MM.1S (cell line): ENCODE results near the gene LMNTD2.

Experiments used
- DNase-seq: peaks from one replicate; pipeline ENCODE4 v3.0.0-alpha.2; 2015
- H2AFZ ChIP-seq: fragments of 300-600 bp; sonication (generic); 2 replicates; pipeline ENCODE4 v1.6.0; 2016; ENCODE audit warnings: antibody characterized with exemption, low read length
- H3F3A ChIP-seq: fragments of 300-600 bp; sonication (generic); 2 replicates; pipeline ENCODE4 v1.6.1; 2016; ENCODE audit warnings: mild to moderate bottlenecking, antibody characterized with exemption, low read length, moderate library complexity, mixed read lengths; ENCODE audit not compliant: insufficient read depth
- H3K27ac ChIP-seq: fragments of 300-600 bp; sonication (generic); 2 replicates; pipeline ENCODE4 v1.5.1; 2016; ENCODE audit warnings: mild to moderate bottlenecking, low read length
- H3K27me3 ChIP-seq: fragments of 300-600 bp; sonication (generic); replicated peaks from 2 replicates; pipeline ENCODE4 v1.6.0; 2016; ENCODE audit warnings: low read length; ENCODE audit not compliant: insufficient read depth
- H3K36me3 ChIP-seq: fragments of 300-600 bp; sonication (generic); replicated peaks from 2 replicates; pipeline ENCODE4 v1.6.1; 2016; ENCODE audit warnings: mild to moderate bottlenecking, low read length, mixed read lengths; ENCODE audit not compliant: insufficient read depth
- H3K4me1 ChIP-seq: fragments of 300-600 bp; sonication (generic); 2 replicates; pipeline ENCODE4 v1.6.1; 2016; ENCODE audit warnings: low read length, mixed read lengths
- H3K4me2 ChIP-seq: fragments of 300-600 bp; sonication (generic); 2 replicates; pipeline ENCODE4 v1.6.0; 2016; ENCODE audit warnings: low read depth, low read length
- H3K4me3 ChIP-seq: fragments of 300-600 bp; sonication (generic); 2 replicates; pipeline ENCODE4 v1.5.1; 2016; ENCODE audit warnings: low read length, mixed read lengths
- H3K79me2 ChIP-seq: fragments of 300-600 bp; sonication (generic); 2 replicates; pipeline ENCODE4 v1.6.1; 2016; ENCODE audit warnings: mixed run types, low read length, mixed read lengths
- H3K9ac ChIP-seq: fragments of 300-600 bp; sonication (generic); 2 replicates; pipeline ENCODE4 v1.6.1; 2016; ENCODE audit warnings: low read length, mixed read lengths
- H3K9me2 ChIP-seq: fragments of 300-600 bp; sonication (generic); replicated peaks from 2 replicates; pipeline ENCODE4 v1.6.1; 2016; ENCODE audit warnings: mild to moderate bottlenecking, low read length, mixed read lengths; ENCODE audit not compliant: insufficient read depth
- H3K9me3 ChIP-seq: fragments of 300-600 bp; sonication (generic); replicated peaks from 2 replicates; pipeline ENCODE4 v1.6.1; 2016; ENCODE audit warnings: mild to moderate bottlenecking, low read length, mixed read lengths; ENCODE audit not compliant: insufficient read depth
- H4K20me1 ChIP-seq: fragments of 300-600 bp; sonication (generic); 2 replicates; pipeline ENCODE4 v1.6.1; 2016; ENCODE audit warnings: mild to moderate bottlenecking, low read length, moderate library complexity, mixed read lengths; ENCODE audit not compliant: insufficient read depth
- EZH2 ChIP-seq: fragments of 300-600 bp; sonication (generic); optimal IDR thresholded peaks from 2 replicates; pipeline ENCODE3; 2017; ENCODE audit warnings: low read depth, mild to moderate bottlenecking, antibody characterized with exemption, low read length, mixed read lengths
- EZH2phosphoT487 ChIP-seq: fragments of 300-600 bp; sonication (generic); IDR thresholded peaks from 2 replicates; pipeline ENCODE4 v1.6.1; 2018; ENCODE audit warnings: antibody characterized with exemption, low read length
- TF ChIP-seq, protein P1 (sequence below): fragments of 300-600 bp; sonication (generic); IDR thresholded peaks from 2 replicates; pipeline ENCODE4 v1.5.1; 2016; ENCODE audit warnings: antibody characterized with exemption, low read length, mixed read lengths

LMNTD2 gene

DNA sequence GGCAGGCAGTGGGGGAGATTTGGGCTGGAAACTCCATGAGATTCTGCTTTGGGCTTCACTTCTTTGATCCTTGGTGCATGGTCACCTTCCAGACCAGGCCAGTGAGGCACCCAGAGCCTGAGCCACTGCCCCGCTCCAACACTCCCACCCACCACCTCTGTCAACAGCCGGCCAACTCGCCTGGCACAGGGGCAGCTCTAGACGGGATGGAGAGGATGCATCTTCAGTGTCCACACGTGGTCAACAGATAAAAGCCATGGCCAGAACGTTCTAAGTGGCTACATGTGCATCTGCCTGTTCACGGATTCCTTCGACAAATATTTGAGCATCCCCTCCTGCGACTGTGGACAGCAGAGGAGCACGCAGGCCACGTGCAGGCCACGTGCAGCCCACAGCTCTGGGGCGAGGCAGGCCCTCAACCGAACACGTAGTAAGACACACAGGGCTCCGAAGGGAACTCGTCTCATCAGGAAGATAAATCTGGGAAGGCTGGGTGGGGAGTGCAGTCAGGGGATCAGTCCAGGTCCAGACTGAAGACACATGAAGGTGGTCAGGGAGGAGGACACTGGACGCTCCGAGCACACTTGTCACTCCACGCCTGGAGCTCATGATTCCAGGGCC, 22.0 kb downstream of the LMNTD2 start:
- no peak for DNase-seq
- Histone ChIP-seq H3K4me1 (peaks cover 19% of the 10 kb centered on the region), H3K4me3 (no peak overlapping the region), H4K20me1 (no peaks in the 10 kb centered on the region), H3F3A (peaks cover 16% of the 10 kb centered on the region), H3K9me2 (no peaks in the 10 kb centered on the region), H3K27me3 (no peaks in the 10 kb centered on the region), H3K9ac (no peak overlapping the region), H2AFZ (no peak overlapping the region), H3K36me3 (no peaks in the 10 kb centered on the region), H3K79me2 (peaks cover 14% of the 10 kb centered on the region), H3K27ac (no peak overlapping the region), H3K9me3 (no peaks in the 10 kb centered on the region), H3K4me2 (no peak overlapping the region)
- TF ChIP-seq, protein P1, sequence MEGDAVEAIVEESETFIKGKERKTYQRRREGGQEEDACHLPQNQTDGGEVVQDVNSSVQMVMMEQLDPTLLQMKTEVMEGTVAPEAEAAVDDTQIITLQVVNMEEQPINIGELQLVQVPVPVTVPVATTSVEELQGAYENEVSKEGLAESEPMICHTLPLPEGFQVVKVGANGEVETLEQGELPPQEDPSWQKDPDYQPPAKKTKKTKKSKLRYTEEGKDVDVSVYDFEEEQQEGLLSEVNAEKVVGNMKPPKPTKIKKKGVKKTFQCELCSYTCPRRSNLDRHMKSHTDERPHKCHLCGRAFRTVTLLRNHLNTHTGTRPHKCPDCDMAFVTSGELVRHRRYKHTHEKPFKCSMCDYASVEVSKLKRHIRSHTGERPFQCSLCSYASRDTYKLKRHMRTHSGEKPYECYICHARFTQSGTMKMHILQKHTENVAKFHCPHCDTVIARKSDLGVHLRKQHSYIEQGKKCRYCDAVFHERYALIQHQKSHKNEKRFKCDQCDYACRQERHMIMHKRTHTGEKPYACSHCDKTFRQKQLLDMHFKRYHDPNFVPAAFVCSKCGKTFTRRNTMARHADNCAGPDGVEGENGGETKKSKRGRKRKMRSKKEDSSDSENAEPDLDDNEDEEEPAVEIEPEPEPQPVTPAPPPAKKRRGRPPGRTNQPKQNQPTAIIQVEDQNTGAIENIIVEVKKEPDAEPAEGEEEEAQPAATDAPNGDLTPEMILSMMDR, result no peak
- no peak for TF ChIP-seq EZH2phosphoT487
- no peak for TF ChIP-seq EZH2

DNA sequence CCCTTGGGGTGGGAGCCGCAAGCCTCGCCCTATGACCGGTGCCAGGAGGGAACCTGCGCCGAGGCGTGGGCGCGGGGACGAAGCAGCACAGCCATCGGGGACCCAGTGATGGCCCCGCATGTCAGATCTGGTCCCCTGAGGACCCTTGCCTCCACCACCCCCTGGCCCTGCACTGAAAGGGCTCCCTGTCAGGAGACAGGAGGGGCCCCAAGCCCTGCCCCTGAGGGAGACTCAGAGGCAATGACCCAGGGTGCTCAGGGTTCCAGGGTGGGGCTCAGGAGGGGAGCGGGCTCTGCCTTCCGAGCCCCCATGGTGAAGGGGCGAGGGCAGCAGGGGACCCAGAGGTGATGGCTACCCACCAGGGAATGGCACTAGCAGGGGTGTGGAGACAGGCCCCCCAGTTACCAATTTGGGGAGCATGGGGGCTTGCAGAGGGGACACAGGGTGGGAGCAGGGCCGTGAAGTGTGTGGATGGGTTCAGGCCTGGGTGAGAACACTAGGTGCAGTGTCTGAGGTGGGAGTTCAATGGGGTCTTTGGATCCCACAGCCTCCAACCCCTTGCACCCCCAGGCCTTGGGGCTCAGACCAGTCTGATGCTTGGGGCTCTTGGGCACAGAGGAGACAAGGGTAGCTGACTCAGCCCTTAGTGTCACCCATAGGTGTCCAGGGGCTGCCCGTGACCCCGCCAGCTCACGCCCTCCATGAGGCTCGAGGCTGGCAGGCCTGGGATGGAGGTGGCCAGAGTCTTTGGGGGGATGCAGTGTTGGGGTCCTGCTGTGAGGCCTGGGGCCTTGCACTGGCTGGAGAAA, 22.7 kb downstream of the LMNTD2 start:
- TF ChIP-seq, protein P1, result 0 out of 2 replicates have a peak, but pooled peaks have one; percentile 8
- TF ChIP-seq EZH2 (no peak), EZH2phosphoT487 (no peak)
- peak overlapping the region; percentile 78 for H2AFZ ChIP-seq
- H3K9me2 ChIP-seq, result no peaks in the 10 kb centered on the region
- peaks cover 18% of the 10 kb centered on the region for H3K79me2 ChIP-seq
- no peaks in the 10 kb centered on the region for H4K20me1 ChIP-seq
- peak overlapping the region; percentile 66 for H3K4me3 ChIP-seq
- no peaks in the 10 kb centered on the region for H3K36me3 ChIP-seq
- peaks cover 19% of the 10 kb centered on the region for H3K4me1 ChIP-seq
- H3K9ac ChIP-seq, result peak overlapping the region; percentile 72
- H3K4me2 ChIP-seq, result peak overlapping the region; percentile 98
- peak overlapping the region; percentile 18; the same call in 1 of the 2 replicates for H3K27ac ChIP-seq
- H3F3A ChIP-seq, result peaks cover 16% of the 10 kb centered on the region
- H3K9me3 ChIP-seq, result no peaks in the 10 kb centered on the region
- DNase-seq, result no peak
- H3K27me3 ChIP-seq, result no peaks in the 10 kb centered on the region

DNA sequence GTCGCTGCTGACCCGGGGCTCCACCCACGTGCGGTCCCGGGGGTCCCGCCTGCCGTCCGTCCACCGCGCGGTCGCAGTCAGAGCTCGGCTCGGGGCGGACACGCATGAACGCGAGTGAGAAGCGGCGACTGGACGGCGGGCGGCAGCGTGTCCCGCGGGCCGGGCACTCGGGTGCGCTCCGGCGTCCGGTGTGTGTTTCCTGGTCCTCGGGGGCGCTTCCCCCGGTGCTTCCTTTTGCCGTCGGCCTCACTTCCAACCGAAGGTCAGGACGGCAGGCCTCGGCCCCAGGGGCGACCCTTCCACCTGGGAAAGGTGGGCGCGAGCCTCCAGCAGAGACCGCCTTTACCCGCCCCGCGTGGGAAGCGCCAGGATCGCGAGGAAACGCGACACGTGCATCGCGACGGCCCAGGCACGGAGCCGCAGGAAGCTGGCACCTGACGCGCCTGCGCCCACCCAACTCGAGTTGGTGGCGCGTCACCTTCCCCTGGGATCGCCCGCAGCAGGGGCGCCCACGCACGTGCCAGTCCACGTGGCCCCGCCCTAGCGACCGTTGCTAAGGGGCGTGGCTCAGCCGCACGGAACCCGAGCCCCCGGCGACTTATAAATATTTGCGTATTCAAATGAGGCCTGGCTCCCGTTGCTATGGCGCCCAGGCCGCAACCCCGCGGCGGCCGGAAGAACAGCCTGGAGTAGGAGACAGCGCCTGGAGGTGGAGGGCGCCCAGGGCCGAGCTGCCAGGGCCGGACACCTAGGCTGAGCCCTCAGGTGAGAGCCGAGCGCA, 23.5 kb downstream of the LMNTD2 start, which contains the start of gene LRRC56:
TSS of gene LRRC56 (plus strand) at position 687 of the 781 bp plus-strand sequence. CDS start 3,158 bp downstream, outside the sequence.
- H3K9ac ChIP-seq, result peak within 1 kb of the TSS; percentile 72
- H3F3A ChIP-seq, result peaks cover 16% of the 10 kb centered on the region
- peak; percentile 94 for DNase-seq
- peaks cover 18% of the 10 kb centered on the region for H3K79me2 ChIP-seq
- H3K4me1 ChIP-seq, result peaks cover 19% of the 10 kb centered on the region
- H3K27ac ChIP-seq, result peak within 1 kb of the TSS; percentile 52; the same call in 1 of the 2 replicates
- no peaks in the 10 kb centered on the region for H3K27me3 ChIP-seq
- H2AFZ ChIP-seq, result peak within 1 kb of the TSS; percentile 78
- H3K9me3 ChIP-seq, result no peaks in the 10 kb centered on the region
- no peak for TF ChIP-seq EZH2
- no peak for TF ChIP-seq EZH2phosphoT487
- TF ChIP-seq, protein P1, result no peak
- no peaks in the 10 kb centered on the region for H4K20me1 ChIP-seq
- H3K4me2 ChIP-seq, result peak within 1 kb of the TSS; percentile 98
- peak within 1 kb of the TSS; percentile 66 for H3K4me3 ChIP-seq
- H3K36me3 ChIP-seq, result no peaks in the 10 kb centered on the region
- H3K9me2 ChIP-seq, result no peaks in the 10 kb centered on the region
